ENCODE data around the gene ZNF749.
"Not testable (repeated sequence)": the region's sequence is repeated elsewhere in the genome, so short reads cannot be mapped to it uniquely, and the experiment has no call there.

The ZNF749 gene

DNA sequence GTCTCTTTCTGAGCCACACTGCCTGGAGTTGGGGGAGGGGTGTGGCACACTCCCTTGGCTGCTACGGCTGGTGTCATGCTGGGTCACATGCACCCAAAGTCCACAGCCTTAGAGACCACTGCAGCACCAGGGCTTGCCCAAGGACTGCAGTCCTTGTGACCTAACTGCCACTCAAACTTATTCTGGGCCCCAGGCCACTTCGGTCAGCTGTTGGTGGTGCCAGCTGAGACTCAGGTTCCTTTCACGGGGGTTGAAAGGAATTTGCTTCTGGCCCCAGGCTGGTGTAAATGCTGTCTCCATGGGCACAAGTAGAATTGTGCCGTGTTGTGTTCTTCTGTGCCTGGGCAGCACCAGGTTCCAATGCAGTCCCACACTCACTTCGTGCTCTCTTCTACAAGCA lies 31.4 kb downstream of the ZNF749 start:
- DNase-seq (ENCODE audit: low read depth in 2 of 2) = no peak

DNA sequence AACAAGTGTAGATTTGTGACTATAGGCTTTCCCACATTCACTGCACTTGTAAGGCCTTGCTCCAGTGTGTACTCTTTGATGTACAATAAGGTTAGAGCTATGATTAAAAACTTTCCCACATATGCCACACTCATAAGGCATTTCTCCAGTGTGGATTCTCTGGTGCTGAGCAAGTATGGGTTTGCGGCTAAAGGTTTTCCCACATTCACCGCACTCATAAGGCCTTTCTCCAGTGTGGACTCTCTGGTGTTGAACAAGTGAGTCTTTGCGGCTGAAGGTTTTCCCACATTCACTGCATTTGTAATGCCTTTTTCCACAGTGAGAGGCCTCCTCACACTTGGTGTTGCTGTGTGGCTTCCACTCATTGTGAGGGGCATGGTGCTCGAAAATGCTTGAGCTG lies 38.5 kb downstream of the ZNF749 start:
- no peak for DNase-seq (ENCODE audit: low read depth in 2 of 2)

DNA sequence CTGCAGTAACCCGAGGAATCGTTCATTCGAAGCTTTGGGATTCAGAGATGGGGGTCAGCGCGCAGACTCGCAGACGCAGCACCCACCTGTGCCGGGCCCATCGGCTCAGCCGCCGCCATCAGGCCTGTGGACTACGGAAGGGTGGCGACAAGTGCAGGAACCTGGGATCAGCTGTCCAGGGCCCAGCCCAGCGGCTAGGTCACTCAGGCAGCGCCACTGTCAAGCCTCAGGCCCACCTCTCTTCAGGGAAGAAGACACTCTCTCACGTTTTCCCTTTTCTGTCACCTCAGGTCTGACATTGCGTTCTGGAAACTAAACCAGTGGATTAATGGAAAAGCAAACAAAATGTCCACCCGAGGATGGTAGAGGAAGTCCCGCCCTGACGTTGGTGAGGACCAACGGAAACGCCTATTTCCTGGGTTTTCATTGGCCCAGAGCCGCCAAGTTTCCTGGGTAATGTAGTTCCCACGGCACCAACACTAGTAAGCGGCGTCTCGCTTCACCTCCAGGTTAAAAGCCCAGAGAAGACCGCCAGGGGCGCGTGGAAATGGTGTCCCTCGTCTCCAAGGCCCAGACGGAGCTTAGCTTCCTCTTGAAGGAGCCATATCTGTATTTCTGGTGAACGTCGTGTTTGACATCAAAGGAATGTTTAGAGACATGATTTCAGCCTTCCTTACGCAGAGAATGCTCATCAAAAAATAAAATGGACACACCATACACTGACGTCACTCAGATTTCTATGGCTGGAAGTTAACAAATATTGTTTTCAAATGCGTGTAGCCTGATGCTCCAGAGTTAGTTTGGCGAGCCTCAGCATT lies 42.3 kb downstream of the ZNF749 start, which contains the start of gene ZNF772:
TSS of gene ZNF772 (minus strand) at position 376 of the 818 bp plus-strand sequence. CDS start at position 119, 257 bp downstream.
- DNase-seq (ENCODE audit: low read depth in 2 of 2) = peak; percentile 62 to 71

DNA sequence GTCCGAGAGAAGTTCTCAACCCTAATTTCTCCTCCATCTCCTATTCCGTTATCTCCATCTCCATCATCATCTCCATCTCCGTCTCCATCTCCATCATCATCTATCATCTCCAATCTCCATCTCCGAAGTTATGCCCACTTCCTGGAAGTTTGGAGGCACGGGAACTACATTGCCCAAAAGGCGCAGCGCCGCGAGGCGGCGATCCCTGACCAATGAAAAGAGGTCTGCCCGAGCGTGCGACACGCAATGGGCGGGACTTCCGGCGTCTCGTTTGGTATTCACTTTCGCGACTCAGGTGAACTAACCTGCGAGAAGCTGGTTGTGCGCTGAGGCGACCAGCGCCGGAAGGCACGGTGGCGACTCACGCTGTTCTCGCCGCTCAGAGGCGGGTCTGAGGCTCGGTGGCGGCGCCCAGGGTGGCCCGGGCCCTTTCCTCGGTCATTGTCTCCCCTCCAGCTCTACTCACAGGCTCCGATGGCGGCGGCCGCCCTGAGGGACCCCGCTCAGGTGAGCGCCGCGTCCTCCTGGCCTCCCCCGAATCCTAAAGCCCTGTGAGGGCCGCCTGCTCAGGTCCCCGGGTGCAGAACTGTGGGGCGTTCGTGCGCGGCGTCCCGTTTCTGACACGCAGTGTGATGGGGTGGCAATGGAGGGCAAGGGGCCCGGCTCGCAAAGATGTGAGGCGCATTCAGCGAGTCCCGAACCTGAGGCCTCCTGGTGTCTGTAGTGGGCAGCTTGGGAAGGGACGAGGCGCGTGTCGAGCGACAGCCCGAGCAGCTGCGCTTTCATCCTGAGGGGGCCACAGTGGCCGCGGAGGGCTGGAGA lies 52.6 kb downstream of the ZNF749 start, which contains the start of gene ZNF419:
TSS of gene ZNF419 (plus strand) at position 274 of the 822 bp plus-strand sequence. CDS start at position 475, 201 bp downstream.
- peak; percentile 83 to 89 for DNase-seq (ENCODE audit: low read depth in 2 of 2)

DNA sequence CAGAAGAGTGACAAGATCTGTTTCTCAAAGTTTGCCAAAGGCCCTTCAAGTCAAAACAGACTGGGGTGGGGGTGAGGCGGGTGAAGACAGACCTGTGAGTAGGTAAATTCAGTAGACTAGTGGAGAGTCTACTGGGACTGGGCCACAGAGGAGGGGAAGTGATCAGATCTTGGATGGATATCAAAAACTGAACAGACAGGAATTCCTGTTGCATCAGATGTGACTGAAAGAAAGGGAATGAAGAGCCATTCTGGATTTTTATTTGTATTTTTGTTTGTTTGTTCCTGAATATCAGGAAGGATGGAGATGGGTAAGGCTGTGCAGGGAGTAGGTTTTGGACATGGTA lies 53.1 kb downstream of the ZNF749 start:
- not testable (repeated sequence) for DNase-seq (ENCODE audit: low read depth in 2 of 2)
